LNCaP clone FGC (cell line): ENCODE results near the gene GTPBP1.

ENCODE experiments used
- DNase-seq: peaks from one replicate; pipeline ENCODE4 v3.0.0-alpha.2; 2011; ENCODE audit warnings: low read depth
- H3K4me3 ChIP-seq: 2 replicates; pipeline ENCODE4 v1.5.1; 2011; ENCODE audit warnings: mild to moderate bottlenecking, low read depth, low read length, control low read depth
- CTCF ChIP-seq: IDR thresholded peaks from 2 replicates; pipeline ENCODE4 v1.5.1; 2012; ENCODE audit warnings: mild to moderate bottlenecking; ENCODE audit not compliant: control insufficient read depth, insufficient read depth; ENCODE audit errors: extremely low read depth

The GTPBP1 gene

GRCh38 chr22:38753948-38754750, 48.4 kb downstream of the GTPBP1 start:
- DNase-seq = peak; percentile 100
- peak overlapping the region; percentile 74 for H3K4me3 ChIP-seq
- TF ChIP-seq CTCF = no peak

DNA sequence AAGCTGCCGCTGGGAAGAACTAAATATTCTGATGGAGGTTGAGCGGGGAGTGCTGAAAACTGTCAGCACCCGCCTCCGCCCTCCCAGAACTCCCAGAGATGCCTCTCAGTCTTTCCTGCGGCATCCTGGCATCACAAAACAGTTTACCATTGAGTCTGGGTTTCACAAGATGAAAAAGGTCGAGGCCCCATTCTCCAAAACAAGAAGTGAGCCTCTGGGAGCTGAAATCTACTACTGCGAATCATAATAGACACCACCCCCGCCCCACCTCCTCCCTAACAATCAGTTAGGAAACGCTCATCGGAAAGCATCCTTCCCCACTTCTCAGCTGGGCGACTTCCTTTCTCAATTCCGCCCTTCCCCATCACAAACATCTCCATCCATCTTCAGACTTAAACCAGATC, 49.0 kb downstream of the GTPBP1 start:
- DNase-seq = no peak
- H3K4me3 ChIP-seq = peak overlapping the region; percentile 74
- no peak for TF ChIP-seq CTCF

GRCh38 chr22:38755155-38755910, 49.6 kb downstream of the GTPBP1 start:
- TF ChIP-seq CTCF = no peak
- H3K4me3 ChIP-seq = peak overlapping the region; percentile 74
- DNase-seq = peak; percentile 75

DNA sequence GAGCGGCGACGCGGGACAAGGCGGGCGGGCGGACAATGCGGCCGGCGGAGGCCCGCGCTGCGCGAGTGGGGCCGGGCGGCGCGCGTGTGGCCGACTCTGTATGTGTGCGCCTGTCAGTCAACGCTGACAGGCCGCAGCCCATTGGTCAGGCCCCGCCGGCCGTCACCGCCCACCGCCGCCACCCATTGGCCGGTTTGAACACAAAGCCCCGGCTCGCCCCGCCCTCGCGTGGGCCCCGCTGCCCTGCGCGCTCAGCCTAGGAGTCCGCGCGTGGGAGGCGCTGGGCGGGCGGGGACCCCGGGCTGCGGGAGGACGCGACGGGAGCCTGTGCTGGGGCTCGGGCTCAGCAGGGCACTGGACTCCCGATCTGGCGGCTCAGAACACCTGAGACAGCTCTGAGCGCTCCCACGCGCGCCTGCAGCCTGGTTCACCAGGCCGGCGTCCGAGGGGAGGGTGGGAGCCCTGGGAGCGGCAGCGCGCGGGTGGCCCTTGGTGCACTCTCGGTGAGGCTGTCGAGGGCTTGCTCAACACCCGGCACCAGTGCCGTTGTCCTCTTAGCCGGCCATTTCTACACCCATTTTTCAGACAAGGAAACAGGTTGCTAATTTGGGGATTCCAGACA, 50.3 kb downstream of the GTPBP1 start, which contains the start of gene SUN2:
TSS of gene SUN2 (minus strand) at position 88 of the 622 bp plus-strand sequence. CDS start 3,370 bp downstream, outside the sequence.
- peak within 1 kb of the TSS; percentile 74 for H3K4me3 ChIP-seq
- TF ChIP-seq CTCF = no peak
- peak; percentile 58 for DNase-seq

GRCh38 chr22:38756711-38757463, 51.1 kb downstream of the GTPBP1 start:
- peak overlapping the region; percentile 74 for H3K4me3 ChIP-seq
- DNase-seq = no peak
- no peak for TF ChIP-seq CTCF

DNA sequence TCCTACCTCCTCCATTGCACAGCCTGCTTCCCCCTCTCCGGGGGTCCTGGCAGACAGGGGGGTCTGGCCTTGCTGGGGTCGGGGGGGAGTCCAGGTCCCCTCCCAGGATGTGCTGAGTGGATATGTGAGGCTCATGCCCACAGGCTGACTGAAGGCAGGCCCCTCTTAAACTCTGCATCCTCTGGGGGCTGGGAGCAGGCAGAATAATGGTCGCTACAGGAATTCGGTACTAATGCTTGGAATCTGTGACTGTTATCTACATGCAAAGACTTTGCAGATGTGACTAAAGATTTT, 51.7 kb downstream of the GTPBP1 start:
- TF ChIP-seq CTCF = no peak
- no peak for DNase-seq
- H3K4me3 ChIP-seq = no peak overlapping the region
